ENCODE measurements around the gene MAP4K5. TPM values are rescaled to one million over a fixed set of nuclear protein-coding genes. Genes with fewer than 3 reads are reported as not detected.

Gene MAP4K5
- total RNA-seq, 1 donor from 2014 or later: 158 TPM

Small RNA genes lying within 50 kb of the gene (small RNA-seq; reads per million reads assigned to genes)
- gene RF00019 (not detected), gene SNRPGP1 (not detected)

Other genes with a start within 250 kb of the MAP4K5 start
- 5.6 TPM for gene L2HGDH, start 220.3 kb downstream of the MAP4K5 start, total RNA-seq
- gene DMAC2L, start 220.2 kb downstream of the MAP4K5 start, total RNA-seq: 31.4 TPM
- gene CDKL1, start 135.7 kb downstream of the MAP4K5 start, total RNA-seq: 30.7 TPM
- gene ATL1, start 27.6 kb upstream of the MAP4K5 start, total RNA-seq: 6.9 TPM
- gene SAV1, start 135.7 kb upstream of the MAP4K5 start, total RNA-seq: 30.0 TPM

All from vagina (tissue), 1 donor.